ENCODE results near the gene ATP1A4. TPM values are rescaled to one million over a fixed set of nuclear protein-coding genes. Genes with fewer than 3 reads are reported as not detected.
A peak's percentile ranks its signal among the peaks of the same experiment; 100 is the strongest.
"Not testable (repeated sequence)": the region's sequence is repeated elsewhere in the genome, so short reads cannot be mapped to it uniquely, and the experiment has no call there.

The ATP1A4 gene
- total and polyA plus RNA-seq, 5 donors = 0.07 to 0.43 (median 0.18) TPM; not detected in 1

GRCh38 chr1:160124705-160125478 is 26.5 kb upstream of the ATP1A4 start:
- peak overlapping the region; percentile 47 for H3K27ac ChIP-seq (ENCODE audit: low read length)
- H3K4me1 ChIP-seq (ENCODE audit: control insufficient read depth, insufficient read depth, low read length) = peaks cover 12% of the 10 kb centered on the region
- no peaks in the 10 kb centered on the region for H3K27me3 ChIP-seq (ENCODE audit: control insufficient read depth, insufficient read depth)
- DNase-seq (peak in 1 of 3 donors; percentile 14), ATAC-seq (peak; percentile 17 to 20)
- no peak overlapping the region for H3K4me3 ChIP-seq (ENCODE audit: low read length)
- intact Hi-C loops (cut with DNase I) = no loop called here
- WGBS = 70% methylated on average over 8 of the region's 8 CpGs
- H3K9me3 ChIP-seq (ENCODE audit: control insufficient read depth, low read length) = no peaks in the 10 kb centered on the region

- H3K27ac ChIP-seq (ENCODE audit: low read length) = peak overlapping the region; percentile 47
- DNase-seq = peak in 1 of 3 donors; percentile 7
- 78% methylated on average over 1 of the region's 1 CpG for WGBS
- H3K27me3 ChIP-seq (ENCODE audit: control insufficient read depth, insufficient read depth) = no peaks in the 10 kb centered on the region
- no peaks in the 10 kb centered on the region for H3K9me3 ChIP-seq (ENCODE audit: control insufficient read depth, low read length)
- no peak overlapping the region for H3K4me3 ChIP-seq (ENCODE audit: low read length)
- ATAC-seq = no peak
- peaks cover 12% of the 10 kb centered on the region for H3K4me1 ChIP-seq (ENCODE audit: control insufficient read depth, insufficient read depth, low read length)
- intact Hi-C loops (cut with DNase I) = no loop called here
These were observed 25.7 kb upstream of the ATP1A4 start for GRCh38 chr1:160125746-160126145.

GRCh38 chr1:160126342-160126741 is 25.1 kb upstream of the ATP1A4 start:
- H3K27ac ChIP-seq (ENCODE audit: low read length); DNase-seq: not testable (repeated sequence)

GRCh38 chr1:160127381-160127780 is 24.0 kb upstream of the ATP1A4 start:
- ATAC-seq (no peak), DNase-seq (peak in 1 of 3 donors; percentile 26)
- no peaks in the 10 kb centered on the region for H3K27me3 ChIP-seq (ENCODE audit: control insufficient read depth, insufficient read depth)
- intact Hi-C loops (cut with DNase I) = no loop called here
- H3K4me3 ChIP-seq (ENCODE audit: low read length) = no peak overlapping the region
- H3K4me1 ChIP-seq (ENCODE audit: control insufficient read depth, insufficient read depth, low read length) = peaks cover 16% of the 10 kb centered on the region
- no peaks in the 10 kb centered on the region for H3K9me3 ChIP-seq (ENCODE audit: control insufficient read depth, low read length)
- peak overlapping the region; percentile 46 for H3K27ac ChIP-seq (ENCODE audit: low read length)
- WGBS = 95% methylated on average over 9 of the region's 9 CpGs

More at GRCh38 chr1:160126342-160126741, 25.1 kb upstream of the ATP1A4 start:
- H3K27me3 ChIP-seq (ENCODE audit: control insufficient read depth, insufficient read depth); H3K9me3 ChIP-seq (ENCODE audit: control insufficient read depth, low read length); H3K4me3 ChIP-seq (ENCODE audit: low read length); intact Hi-C loops (cut with DNase I); ATAC-seq: not testable (repeated sequence)
- H3K4me1 ChIP-seq (ENCODE audit: control insufficient read depth, insufficient read depth, low read length) = peaks cover 14% of the 10 kb centered on the region
- 84% methylated on average over 4 of the region's 4 CpGs for WGBS

GRCh38 chr1:160127865-160128523 is 23.4 kb upstream of the ATP1A4 start:
- H3K27me3 ChIP-seq (ENCODE audit: control insufficient read depth, insufficient read depth) = no peaks in the 10 kb centered on the region
- ATAC-seq = peak; percentile 47 to 80
- H3K4me3 ChIP-seq (ENCODE audit: low read length) = no peak overlapping the region
- WGBS = 42% methylated on average over 7 of the region's 7 CpGs
- H3K4me1 ChIP-seq (ENCODE audit: control insufficient read depth, insufficient read depth, low read length) = peaks cover 20% of the 10 kb centered on the region
- DNase-seq = peak in 1 of 3 donors; percentile 25
- intact Hi-C loops (cut with DNase I) = no loop called here
- no peaks in the 10 kb centered on the region for H3K9me3 ChIP-seq (ENCODE audit: control insufficient read depth, low read length)
- H3K27ac ChIP-seq (ENCODE audit: low read length) = peak overlapping the region; percentile 46

- DNase-seq = peak in 1 of 3 donors; percentile 24
- WGBS = 90% methylated on average over 18 of the region's 18 CpGs
- H3K9me3 ChIP-seq (ENCODE audit: control insufficient read depth, low read length) = no peaks in the 10 kb centered on the region
- peak overlapping the region; percentile 46 for H3K27ac ChIP-seq (ENCODE audit: low read length)
- no peak for ATAC-seq
- intact Hi-C loops (cut with DNase I) = no loop called here
- H3K4me1 ChIP-seq (ENCODE audit: control insufficient read depth, insufficient read depth, low read length) = peaks cover 23% of the 10 kb centered on the region
- no peaks in the 10 kb centered on the region for H3K27me3 ChIP-seq (ENCODE audit: control insufficient read depth, insufficient read depth)
- H3K4me3 ChIP-seq (ENCODE audit: low read length) = no peak overlapping the region
These were observed 22.8 kb upstream of the ATP1A4 start for GRCh38 chr1:160128636-160129035.

- intact Hi-C loops (cut with DNase I) = no loop called here
- Histone ChIP-seq H3K27me3 (ENCODE audit: control insufficient read depth, insufficient read depth) (no peaks in the 10 kb centered on the region), H3K27ac (ENCODE audit: low read length) (peak overlapping the region; percentile 46), H3K9me3 (ENCODE audit: control insufficient read depth, low read length) (no peaks in the 10 kb centered on the region), H3K4me3 (ENCODE audit: low read length) (no peak overlapping the region), H3K4me1 (ENCODE audit: control insufficient read depth, insufficient read depth, low read length) (peaks cover 22% of the 10 kb centered on the region)
- 91% methylated on average over 5 of the region's 5 CpGs for WGBS
- no peak for DNase-seq
- ATAC-seq = peak in 1 of 2 donors; percentile 43
These were observed 22.4 kb upstream of the ATP1A4 start for GRCh38 chr1:160129046-160129445.

- H3K4me1 ChIP-seq (ENCODE audit: control insufficient read depth, insufficient read depth, low read length) = peaks cover 20% of the 10 kb centered on the region
- ATAC-seq = no peak
- H3K27me3 ChIP-seq (ENCODE audit: control insufficient read depth, insufficient read depth) = no peaks in the 10 kb centered on the region
- intact Hi-C loops (cut with DNase I) = no loop called here
- no peaks in the 10 kb centered on the region for H3K9me3 ChIP-seq (ENCODE audit: control insufficient read depth, low read length)
- peak in 1 of 3 donors; percentile 9 for DNase-seq
- no peak overlapping the region for H3K4me3 ChIP-seq (ENCODE audit: low read length)
- peak overlapping the region; percentile 46 for H3K27ac ChIP-seq (ENCODE audit: low read length)
- 86% methylated on average over 3 of the region's 3 CpGs for WGBS
These were observed 21.8 kb upstream of the ATP1A4 start for GRCh38 chr1:160129558-160129957.

GRCh38 chr1:160129966-160130365 is 21.4 kb upstream of the ATP1A4 start:
- H3K4me3 ChIP-seq (ENCODE audit: low read length) = no peak overlapping the region
- 90% methylated on average over 11 of the region's 11 CpGs for WGBS
- H3K27ac ChIP-seq (ENCODE audit: low read length) = peak overlapping the region; percentile 86
- DNase-seq (peak in 1 of 3 donors; percentile 30), ATAC-seq (no peak)
- intact Hi-C loops (cut with DNase I) = no loop called here
- peaks cover 20% of the 10 kb centered on the region for H3K4me1 ChIP-seq (ENCODE audit: control insufficient read depth, insufficient read depth, low read length)
- H3K27me3 ChIP-seq (ENCODE audit: control insufficient read depth, insufficient read depth) = no peaks in the 10 kb centered on the region
- no peaks in the 10 kb centered on the region for H3K9me3 ChIP-seq (ENCODE audit: control insufficient read depth, low read length)

- intact Hi-C loops (cut with DNase I) = no loop called here
- Histone ChIP-seq H3K9me3 (ENCODE audit: control insufficient read depth, low read length) (no peaks in the 10 kb centered on the region), H3K27me3 (ENCODE audit: control insufficient read depth, insufficient read depth) (no peaks in the 10 kb centered on the region), H3K4me3 (ENCODE audit: low read length) (no peak overlapping the region), H3K27ac (ENCODE audit: low read length) (peak overlapping the region; percentile 86), H3K4me1 (ENCODE audit: control insufficient read depth, insufficient read depth, low read length) (peaks cover 20% of the 10 kb centered on the region)
- 81% methylated on average over 5 of the region's 5 CpGs for WGBS
- DNase-seq = peak in 1 of 3 donors; percentile 43
- no peak for ATAC-seq
These were observed 20.9 kb upstream of the ATP1A4 start for GRCh38 chr1:160130486-160130885.

- no peak for DNase-seq
- ATAC-seq = no peak
- no peak overlapping the region for H3K4me3 ChIP-seq (ENCODE audit: low read length)
- 90% methylated on average over 1 of the region's 1 CpG for WGBS
- no peaks in the 10 kb centered on the region for H3K9me3 ChIP-seq (ENCODE audit: control insufficient read depth, low read length)
- peak overlapping the region; percentile 86 for H3K27ac ChIP-seq (ENCODE audit: low read length)
- no peaks in the 10 kb centered on the region for H3K27me3 ChIP-seq (ENCODE audit: control insufficient read depth, insufficient read depth)
- H3K4me1 ChIP-seq (ENCODE audit: control insufficient read depth, insufficient read depth, low read length) = peaks cover 20% of the 10 kb centered on the region
- intact Hi-C loops (cut with DNase I) = no loop called here
These were observed 20.5 kb upstream of the ATP1A4 start for GRCh38 chr1:160130939-160131338.

All from right cardiac atrium (tissue), 5 donors.